IPS DF 19.7 (cell line): ENCODE results near the gene AFG1L.

ENCODE experiments used
- DNase-seq: peaks from one replicate; pipeline ENCODE4 v3.0.0-alpha.2; 2013; ENCODE audit warnings: low read depth, low spot score

Gene AFG1L

GRCh38 chr6:108574457-108575141 is 279.7 kb downstream of the AFG1L start:
- DNase-seq, result no peak
